ENCODE results near the gene FIGN.

FIGN gene

DNA sequence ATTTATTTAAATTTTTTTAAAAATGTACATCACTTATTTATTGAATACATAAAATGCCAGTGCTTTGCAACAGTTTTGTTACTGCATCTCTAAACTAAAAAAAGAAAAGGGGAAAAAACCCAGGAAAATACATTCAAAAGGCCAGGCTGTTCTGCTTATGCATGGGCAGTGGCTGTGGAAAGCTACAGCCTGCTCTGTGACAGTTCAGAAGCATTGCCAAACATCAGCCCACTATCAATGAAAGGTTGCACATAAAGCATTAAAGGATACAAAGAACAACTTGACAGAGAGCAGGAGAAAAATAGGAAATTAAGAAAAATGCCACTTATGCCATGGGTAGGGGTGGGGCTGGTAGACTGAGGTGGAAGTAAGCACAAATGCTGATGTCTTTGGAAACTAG, 128.2 kb downstream of the FIGN start:
- DNase-seq = no peak

- DNase-seq = no peak
These were observed 128.9 kb downstream of the FIGN start for GRCh38 chr2:163606878-163607277.

- no peak for DNase-seq
These were observed 130.0 kb downstream of the FIGN start for GRCh38 chr2:163605779-163606178.

GRCh38 chr2:163604941-163605555, 130.8 kb downstream of the FIGN start:
- no peak for DNase-seq

DNA sequence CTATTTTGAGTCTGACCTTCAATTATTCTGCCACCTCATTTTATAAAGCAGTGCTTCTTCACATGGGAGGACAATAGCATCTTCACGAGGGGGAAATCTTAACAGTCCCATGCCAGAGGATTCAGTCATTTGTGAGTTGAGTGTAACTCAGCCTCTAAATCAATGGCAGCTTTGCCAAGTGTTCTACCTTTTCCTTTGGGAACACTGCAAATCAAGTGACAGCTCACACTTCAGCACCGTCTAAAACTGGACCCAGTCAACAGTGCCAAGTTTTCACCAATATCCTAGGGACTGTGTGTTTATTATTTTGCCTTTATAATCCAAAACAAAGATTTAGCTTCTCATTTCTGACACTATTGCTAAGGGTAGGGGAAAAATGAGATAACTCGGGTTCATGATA, 133.6 kb downstream of the FIGN start:
- no peak for DNase-seq

- no peak for DNase-seq
These were observed 134.4 kb downstream of the FIGN start for GRCh38 chr2:163601377-163601776.

DNA sequence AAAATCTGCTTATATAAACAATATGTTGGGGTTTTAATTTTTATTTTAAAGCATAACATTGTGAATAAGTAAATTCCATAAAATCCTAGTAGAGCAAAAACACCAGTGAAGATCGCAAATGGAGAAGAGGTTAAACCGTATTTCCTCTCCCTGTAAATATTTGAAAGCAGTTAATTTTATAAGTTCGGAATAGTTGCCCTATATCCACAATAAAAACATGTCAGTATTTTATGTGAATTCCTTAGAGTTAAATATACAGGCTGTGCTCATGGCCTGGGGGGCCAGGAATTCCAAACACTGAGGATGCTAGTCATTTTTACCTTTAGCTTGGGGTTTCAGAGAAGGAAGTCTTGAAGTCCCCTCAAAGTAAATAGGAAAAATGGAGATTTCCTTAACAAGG, 135.0 kb downstream of the FIGN start:
- DNase-seq = no peak

GRCh38 chr2:163595028-163595427, 140.8 kb downstream of the FIGN start:
- no peak for DNase-seq

DNA sequence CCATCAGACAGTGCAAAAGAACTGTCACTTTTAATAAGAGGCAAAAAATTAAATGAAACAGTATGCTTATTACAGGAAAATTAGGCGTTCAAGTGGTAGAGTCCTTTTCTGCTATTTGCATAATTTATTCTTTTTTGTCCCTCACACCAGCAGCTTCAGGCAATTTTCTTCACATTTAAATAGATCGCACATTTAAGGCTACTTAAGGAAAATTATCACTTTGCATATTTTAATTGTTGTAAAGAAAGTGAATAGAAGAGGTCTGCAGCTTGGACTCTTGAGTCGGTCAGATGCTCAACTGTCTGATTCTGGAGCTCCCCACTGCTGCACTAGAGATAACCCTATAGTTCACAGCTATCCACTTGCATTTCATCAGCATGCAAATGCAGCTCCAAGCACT, 141.3 kb downstream of the FIGN start:
- DNase-seq = no peak

GRCh38 chr2:163593982-163594381, 141.8 kb downstream of the FIGN start:
- DNase-seq = no peak

- no peak for DNase-seq
These were observed 142.7 kb downstream of the FIGN start for GRCh38 chr2:163592954-163593622.

GRCh38 chr2:163591461-163591860, 144.3 kb downstream of the FIGN start:
- no peak for DNase-seq

GRCh38 chr2:163580757-163581156, 155.1 kb downstream of the FIGN start:
- DNase-seq = no peak

DNA sequence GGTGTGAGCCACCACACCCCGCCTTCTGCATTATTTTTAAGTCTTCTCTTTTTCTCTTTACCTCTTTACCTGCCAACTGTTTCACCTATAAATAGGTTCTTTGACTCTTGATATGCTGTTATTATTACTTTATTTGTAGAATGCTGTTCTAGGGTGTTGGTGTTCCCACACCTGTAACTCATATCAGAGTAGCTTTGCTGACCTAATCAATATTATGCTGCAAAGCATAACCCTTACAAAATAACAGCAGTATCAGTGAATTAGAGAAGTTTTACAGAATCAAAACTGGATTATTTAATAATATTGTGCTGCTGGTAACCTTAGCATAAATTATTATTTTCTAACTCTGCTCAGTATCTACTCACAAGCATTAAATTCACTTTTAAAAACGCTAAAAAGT, 161.5 kb downstream of the FIGN start:
- DNase-seq = no peak

DNA sequence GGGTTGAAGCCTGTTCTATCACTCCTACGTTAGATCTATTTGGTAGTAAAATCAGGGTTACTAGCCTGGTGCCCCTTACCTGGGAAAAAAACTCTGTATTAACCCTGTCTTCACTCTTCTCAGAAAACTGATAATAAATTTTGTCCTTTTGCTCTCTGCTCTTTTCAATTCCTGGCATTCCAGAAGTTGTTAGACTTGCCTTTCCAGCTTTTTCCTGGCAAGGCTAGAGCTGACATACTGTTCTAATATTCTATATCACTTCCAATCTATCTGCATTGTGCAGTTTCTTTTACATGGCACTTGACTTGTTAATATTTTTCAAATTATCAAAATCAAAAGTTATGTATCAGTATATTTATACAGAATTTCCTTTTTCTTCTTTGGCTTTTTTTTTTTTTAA, 162.2 kb downstream of the FIGN start:
- DNase-seq = no peak

DNA sequence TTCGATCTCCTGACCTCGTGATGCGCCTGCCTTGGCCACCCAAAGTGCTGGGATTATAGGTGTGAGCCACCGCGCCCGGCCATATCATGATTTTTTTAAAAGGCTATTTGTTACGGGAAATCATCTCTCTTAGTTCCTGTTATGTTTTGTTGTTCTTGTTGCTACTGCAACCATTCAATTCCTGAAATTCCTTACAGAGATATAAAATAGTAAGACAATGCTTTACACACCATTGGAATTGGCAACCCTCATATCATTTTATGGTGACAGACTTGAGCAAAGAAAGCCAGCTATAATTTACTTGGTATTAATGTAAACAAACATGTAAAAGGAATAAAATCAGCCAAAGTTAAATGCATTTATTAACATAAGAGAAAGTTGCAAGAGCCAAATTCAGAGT, 163.0 kb downstream of the FIGN start:
- DNase-seq = no peak

GRCh38 chr2:163571423-163572102, 164.2 kb downstream of the FIGN start:
- no peak for DNase-seq

GRCh38 chr2:163570391-163570790, 165.4 kb downstream of the FIGN start:
- DNase-seq = no peak

DNA sequence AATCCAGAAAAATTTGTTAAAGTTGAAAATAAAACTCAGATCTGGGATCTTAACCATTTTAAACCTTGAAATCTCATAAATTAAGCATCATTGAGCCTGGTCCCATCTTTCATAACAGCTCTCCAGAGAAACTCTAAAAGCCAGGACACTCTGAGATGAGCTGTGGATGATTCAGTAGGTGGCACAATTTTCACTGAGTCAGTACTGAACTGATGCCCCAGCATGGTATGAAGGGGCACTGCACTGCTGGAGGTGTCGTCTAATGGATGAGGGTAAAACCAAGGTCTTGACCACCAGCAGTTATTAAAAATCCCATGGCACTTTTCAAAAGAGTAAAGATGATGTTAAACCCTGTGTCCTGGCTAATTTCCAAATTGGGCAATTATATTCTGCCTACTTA, 170.6 kb downstream of the FIGN start:
- DNase-seq = no peak

GRCh38 chr2:163564236-163564635, 171.6 kb downstream of the FIGN start:
- DNase-seq = no peak

DNA sequence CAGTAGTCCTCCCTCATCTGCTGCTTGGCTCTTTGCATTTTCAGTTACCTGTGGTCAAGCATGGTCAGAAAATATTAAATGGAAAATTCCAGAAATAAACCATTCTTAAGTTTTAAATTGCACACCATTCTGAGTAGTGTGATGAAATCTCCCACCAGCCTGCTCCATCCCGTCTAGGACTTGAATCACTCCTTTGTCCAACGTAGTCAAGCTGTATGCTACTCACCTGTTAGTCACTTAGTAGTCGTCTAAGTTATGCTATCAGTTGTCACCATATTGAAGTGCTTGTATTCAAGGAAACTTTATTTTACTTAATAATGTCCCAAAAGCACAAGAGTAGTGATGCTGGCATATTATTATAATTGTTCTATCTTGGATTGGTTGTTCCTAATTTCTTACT, 172.5 kb downstream of the FIGN start:
- DNase-seq = no peak

DNA sequence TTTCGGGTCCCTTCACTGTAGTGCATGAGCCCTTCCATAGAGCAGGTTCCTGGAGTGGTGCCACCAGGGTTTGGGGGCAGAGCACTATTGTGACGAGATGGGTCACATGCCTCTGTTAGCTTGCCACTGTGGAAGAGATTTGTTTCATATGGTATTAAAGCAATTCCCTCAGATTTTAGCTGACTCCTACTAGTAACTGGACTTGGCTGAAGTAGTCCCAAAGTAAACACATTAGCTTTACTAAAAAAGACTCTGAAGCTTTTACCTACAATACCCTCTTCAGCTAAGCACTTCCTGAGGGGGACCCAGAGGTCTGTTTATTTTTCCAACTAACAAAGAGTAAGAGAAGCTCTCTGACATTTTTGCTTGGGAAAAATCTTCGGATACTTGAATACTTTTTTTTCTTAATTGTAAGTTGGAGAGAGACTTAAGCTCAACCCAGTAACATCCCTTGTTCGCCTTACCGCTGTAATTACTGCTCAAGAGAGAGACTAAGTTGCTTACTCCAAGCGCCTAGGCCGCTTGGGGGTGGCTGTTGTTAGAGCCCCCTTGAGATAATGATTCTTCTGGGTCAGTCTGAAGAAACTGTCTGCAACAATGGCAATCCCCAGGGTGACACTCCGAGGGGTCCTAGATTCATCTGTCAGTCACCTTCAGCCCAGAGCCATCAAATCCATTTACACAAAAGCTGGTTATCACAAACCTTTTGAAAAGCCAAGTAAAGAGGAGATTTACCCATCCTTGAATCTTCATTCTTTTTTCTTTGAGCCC, 177.4 kb downstream of the FIGN start:
- DNase-seq = no peak

DNA sequence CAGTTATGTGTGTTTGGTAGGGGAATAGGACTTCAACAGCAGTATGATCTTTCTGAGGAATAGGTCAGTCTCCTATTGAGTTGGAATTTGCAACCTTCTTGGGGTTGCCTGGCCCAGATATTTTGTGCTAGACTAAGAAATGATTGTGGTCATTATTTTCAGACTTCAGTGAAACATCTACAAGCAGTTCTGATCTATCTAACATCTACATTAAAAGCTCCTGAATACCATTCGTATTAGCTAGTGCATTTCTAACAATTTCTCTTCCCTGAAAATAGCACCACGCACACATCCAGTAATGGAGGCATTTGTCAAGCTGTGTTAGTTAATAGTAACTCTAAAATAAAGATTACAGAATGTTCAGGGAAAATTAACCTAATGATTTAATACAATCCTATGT, 179.3 kb downstream of the FIGN start:
- no peak for DNase-seq

DNA sequence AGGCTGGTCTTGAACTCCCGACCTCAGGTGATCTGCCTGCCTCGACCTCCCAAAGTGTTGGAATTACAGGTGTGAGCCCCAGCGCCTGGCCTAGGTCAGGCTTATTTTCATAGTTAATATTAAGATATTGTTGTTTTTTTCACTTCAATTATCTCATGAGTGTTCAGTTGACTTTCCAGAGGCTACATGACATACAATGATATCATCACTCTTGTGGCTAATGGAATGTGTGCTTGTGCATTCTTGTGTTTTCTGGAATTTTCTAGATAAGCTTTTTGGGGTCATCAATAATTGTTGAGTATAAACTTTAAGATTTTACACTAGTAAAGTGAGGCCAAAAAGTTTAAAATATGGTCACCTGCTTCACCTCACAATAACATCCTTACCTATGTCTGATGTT, 180.9 kb downstream of the FIGN start:
- DNase-seq = no peak

Measured in NCI-H510A (cell line).